CD4-positive, alpha-beta T cell treated with Interleukin-4 for 1 hour (primary cell): ENCODE measurements around the gene SEC11C.
"Not testable (repeated sequence)": the region's sequence is repeated elsewhere in the genome, so short reads cannot be mapped to it uniquely, and the experiment has no call there.

Experiments used
- DNase-seq, 2 donors: peaks; one replicate each; pipeline ENCODE4 v3.0.0-alpha.2; 2020 to 2022

Gene SEC11C

GRCh38 chr18:59139615-59140301 lies at the start of gene SEC11C:
Gene SEC11C, plus strand, starts transcription at chr18:59139884. Its CDS starts 65 bp downstream, at chr18:59139949.
- DNase-seq, result peak; percentile 97 to 98

DNA sequence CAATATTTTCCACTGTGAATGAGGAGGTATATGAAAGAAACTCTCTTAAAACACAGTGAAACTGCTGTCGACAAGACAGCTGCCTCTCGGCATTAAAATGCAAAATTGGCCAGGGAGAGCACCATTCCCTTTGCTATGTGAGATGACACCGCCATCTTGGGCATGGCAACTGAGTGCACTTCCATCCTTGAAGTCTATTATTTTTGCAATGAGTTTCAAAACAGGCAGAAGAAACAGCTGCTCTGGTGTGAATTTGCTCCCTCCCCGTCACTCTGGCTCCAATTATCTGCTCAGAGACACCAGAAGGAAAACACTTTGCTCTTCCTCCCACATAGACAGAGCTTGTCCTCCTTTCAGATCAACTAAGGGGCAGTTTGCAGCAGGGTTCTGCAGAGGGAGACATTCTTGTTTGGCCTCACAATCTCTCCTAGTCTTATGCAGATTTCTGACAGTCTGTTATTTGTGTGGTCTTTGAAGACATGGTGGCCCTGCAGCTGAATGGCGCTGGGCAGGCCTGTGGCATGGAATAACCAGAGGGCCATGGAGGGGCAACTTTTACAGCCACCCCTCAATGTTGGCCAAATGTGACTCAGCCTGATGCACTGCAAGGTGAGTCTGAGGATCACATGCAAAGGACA lies 48.6 kb upstream of the SEC11C start:
- DNase-seq, result no peak

DNA sequence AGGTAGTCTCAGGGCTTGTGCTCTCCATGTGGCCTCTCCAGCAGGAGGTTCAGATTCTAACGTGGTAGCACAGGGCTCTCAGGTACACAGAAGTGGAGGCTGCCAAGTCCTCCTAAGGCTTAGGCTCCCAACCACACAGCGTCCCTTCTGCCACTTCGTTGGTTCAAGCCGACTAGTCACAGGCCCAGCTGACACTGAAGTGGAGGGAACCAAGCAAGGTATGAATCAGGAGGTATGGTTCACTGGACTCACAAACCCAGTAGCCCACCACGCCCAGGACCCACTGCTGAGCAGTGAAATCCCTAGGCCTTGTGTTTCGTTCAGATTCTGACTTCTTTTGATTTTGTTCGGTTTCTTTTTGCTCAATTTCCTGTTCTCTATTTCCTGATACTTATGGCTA lies 46.0 kb upstream of the SEC11C start:
- DNase-seq, result no peak

- no peak for DNase-seq
Measured at GRCh38 chr18:59094569-59094968, 45.1 kb upstream of the SEC11C start.

DNA sequence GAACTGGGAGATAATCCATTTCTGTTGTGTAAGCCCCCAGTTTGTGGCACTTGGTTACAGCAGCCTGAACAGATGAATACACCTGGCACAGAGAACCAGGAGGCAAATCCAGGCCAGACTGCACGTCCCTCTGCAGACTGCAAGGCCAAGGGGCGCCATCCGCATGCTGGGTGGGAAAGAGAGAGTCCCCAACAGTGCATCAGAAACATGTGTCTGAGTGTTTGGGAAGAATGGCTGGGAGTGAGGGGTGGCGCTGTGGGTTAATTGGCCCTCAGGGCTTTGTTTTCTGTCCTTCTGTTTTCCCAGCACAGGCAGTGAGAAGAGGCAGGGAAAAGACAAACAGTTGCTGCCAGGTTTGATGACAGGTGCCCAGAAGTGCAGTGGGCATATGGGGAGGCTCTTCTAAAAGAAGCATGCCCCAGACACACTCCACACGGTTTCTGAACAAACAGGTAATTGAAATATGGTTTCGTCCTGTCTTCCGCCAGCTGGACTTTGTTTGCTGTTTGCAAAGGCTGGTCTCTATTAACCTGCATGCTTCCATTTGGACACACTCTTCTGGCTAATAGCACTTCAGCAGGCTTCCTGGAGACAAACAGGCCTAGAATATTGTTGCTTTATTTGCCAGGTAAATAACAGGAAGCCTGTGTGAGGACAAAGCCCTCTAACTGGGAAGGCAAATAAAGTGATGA lies 43.4 kb upstream of the SEC11C start:
- no peak for DNase-seq

DNA sequence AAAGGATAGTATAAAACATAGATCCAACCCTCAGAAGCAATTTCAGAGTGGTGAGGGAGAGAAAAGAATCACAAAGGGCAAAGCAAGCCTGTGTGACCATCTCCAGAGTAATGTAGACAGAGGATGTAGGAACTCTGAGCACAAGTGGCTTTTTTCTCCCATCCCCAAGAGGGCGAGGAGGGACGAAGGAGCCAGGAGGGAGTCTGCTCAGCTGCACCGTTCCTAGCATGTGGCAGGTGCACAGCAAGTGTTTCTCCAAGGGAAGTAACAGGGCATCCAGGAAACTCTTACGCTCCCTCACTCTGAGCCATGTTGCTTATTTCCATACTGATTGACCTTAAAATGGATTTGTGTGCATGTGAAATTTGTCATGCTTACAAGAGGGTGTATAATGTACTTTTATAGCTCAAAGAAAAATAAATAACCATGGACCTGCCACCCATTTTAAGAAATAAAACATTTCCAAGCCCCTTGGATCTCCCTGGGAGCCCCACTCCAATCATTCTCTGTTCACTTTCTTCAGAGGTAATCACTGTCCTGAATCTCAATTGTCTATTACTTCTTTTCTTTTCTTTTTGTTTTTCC lies 37.8 kb upstream of the SEC11C start:
- DNase-seq, result no peak

GRCh38 chr18:59109375-59109774 lies 30.3 kb upstream of the SEC11C start:
- DNase-seq, result no peak

GRCh38 chr18:59114160-59114559 lies 25.5 kb upstream of the SEC11C start:
- DNase-seq, result no peak

DNA sequence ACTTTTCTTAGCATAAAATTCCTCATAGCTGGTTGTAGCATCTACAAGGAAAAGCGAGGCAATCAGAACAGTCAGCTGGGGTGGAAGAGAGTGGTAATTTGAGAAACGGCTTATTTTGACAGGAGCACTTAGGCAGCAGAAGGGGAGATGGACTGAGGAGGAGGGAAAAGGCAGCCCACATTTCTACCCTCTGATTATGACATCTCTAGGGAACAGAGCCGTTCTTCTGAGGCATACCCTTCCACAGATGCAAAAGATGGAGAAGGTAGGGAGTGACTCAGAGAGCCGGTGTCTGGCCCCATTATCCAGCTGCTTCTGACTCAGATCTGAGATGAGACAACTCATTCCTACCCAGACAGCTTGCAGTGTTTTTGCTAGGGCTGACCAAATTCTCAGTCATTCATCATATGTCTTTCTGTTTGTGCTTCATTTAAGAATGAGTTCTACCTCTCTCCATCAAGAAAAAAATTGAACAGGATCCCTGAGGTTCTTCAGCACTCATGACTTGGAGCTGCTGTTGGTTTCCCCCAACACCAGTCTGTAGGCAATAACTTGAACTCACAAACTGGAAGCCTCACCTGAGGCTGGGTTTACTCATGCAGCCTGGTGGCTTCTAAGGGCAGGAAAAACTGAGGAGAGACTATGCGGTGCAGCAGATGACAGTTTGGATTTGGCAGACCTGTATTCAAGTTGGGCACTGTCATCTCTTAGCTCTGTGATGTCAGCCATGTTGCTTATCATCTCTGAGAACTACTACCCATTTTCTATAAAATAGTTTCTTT lies 15.9 kb upstream of the SEC11C start:
- no peak for DNase-seq

- DNase-seq, result no peak
Measured at GRCh38 chr18:59124370-59124704, 15.3 kb upstream of the SEC11C start.

DNA sequence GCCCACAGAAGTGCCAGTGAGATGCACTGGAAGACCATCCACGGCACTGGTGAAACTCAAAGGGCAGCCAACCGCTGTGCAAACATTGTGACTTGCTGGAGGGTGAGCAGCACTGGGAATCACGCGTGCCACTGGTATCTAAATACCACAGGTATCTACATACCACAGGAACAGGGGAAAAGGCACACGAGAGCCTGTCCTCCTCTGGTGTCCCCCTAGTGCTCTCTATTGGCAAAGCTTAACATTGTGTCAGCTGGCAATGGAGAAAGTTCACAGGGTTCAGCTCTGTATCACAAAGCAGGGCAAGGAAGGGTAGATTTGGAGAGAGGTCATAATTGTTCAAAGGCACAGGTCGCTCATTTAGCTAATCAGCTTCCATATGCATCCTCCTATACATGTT lies 12.6 kb upstream of the SEC11C start:
- DNase-seq, result no peak

DNA sequence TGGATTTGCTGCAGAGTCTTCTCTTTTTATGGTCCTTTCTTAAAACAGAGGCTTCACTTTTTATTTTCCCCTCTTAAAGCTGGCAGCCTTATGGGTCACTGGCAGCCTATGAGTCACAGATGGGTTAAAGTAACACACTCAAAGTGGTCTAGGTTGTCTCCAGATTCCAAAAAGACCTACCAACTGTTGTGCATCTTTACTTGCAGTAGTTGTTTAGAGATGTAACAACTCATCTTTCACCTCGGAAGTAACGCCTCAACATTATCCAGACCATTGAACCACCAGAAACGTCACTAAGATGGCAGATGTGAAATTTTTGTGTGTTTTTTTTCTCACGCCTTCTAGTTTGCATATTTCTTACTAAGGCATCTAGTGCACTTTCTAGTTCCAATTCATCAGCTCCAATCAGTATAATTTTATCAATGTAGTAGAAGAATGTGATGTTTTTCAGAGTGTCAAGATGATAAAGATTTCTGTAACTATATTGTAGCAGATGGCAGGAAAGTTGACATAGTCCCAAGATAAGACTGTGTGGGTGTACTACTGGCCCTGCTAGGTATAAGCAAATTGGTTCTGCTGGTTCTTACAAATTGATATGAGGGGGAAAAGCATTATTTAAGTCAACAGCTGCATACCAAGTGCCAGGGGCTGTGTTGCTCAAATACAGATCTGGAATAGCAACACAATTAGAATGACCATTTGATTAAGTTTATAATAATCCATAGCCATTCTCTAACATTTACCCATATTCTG lies 9.6 kb upstream of the SEC11C start:
- DNase-seq, result no peak

DNA sequence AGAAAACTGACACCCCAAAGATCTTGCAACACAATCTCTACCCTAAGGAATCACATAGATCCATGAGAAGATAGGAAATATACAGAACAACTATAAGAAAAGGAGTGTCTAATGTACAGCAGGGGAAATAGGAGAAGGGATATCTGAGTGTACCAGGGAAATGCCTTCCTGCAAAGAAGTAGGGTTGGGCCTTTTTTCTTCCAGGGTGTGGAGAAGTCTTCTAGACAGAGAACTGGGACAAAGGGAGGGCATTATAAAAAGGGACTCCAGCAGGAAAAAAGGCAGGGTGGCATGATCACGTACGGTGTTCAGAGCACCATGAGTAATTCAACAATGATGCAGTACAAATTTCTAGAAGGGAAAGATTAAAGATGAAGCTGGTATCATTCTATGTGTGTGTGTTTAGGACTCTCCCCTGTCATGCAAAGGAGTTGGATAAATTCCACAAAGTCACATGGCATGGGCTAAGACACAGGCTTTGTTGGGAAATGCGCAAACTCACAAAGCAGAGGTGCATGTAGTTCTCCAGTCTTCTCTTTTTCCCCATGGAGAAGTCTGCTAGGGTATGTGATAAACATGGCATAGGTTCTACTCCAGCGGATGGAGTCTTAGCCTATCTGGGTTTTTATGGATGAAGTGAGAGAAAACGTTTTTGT lies 6.7 kb upstream of the SEC11C start:
- no peak for DNase-seq

DNA sequence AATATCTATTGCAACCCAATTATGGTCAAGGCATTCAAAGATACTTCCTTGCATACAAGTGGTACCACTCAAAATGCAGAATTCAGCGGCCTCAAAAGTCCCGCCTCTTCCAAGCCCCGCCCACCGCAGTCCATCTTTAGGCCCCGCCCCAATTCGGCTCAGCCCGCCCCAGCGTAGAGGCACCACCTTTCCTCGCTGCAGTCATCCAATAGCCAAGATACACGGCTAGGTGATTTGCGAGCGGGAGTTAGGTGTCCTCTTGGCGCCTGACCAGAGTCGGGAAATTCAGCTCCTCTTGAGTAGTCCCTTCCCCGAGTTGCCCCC lies 431 bp upstream of the SEC11C start:
- DNase-seq, result peak; percentile 94 to 95

DNA sequence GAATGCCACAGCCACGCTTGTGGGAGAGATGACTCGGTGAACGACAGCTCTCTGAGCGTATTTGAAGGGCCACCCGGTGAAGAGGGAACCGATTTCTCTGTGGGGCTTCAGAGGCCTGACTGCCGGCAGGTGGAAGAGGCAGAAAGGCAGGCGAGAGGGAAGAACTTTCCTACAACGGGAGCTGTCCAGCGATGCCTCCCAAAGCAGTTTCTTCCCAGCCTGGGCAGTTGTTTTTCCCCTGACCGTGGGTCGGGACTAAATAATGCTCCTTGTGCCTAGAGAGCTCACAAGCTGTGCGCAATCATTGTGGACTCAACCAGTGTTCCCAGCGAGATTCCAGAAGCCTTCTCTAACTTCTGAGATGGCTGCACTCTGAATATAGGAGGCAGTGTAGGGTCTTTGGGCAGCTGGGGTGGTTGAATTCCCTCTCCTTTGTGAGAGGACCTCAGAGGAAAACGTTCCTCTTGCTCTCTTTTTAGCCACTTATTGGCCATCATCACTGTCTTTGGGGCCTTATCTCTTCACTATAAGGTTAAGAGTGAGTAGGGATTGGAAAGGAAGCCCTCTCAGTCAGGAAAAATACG lies 710 bp downstream of the SEC11C start:
- no peak for DNase-seq

- DNase-seq, result peak in 1 of 2 donors; percentile 16
Measured at GRCh38 chr18:59141294-59142068, 1.8 kb downstream of the SEC11C start.

DNA sequence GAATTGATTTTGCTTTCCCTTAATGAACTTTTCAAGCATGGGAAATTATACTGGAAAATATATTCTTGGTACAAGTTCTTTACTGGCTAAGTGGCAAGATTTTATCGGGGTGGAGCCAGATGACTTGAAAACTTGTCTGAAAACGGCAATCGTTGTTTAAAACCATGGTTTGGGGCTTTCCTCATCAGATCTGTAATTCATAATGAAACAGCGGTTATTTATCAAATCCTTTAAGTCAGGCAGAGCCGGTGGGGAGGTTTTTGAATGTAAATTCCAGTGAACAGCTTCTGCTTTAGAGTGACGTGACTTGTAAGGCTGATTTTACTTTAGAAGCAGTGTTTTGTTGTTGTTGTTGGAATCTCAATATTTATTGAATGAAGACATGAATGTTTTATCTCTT lies 2.6 kb downstream of the SEC11C start:
- peak in 1 of 2 donors; percentile 47 for DNase-seq

- DNase-seq, result not testable (repeated sequence)
Measured at GRCh38 chr18:59142800-59143416, 3.2 kb downstream of the SEC11C start.

- DNase-seq, result no peak
Measured at GRCh38 chr18:59143441-59143840, 3.8 kb downstream of the SEC11C start.

GRCh38 chr18:59144483-59144882 lies 4.8 kb downstream of the SEC11C start:
- no peak for DNase-seq
